H9 (cell line): ENCODE results near the gene MARF1. TPM values are rescaled to one million over a fixed set of nuclear protein-coding genes. Genes with fewer than 3 reads are reported as not detected.

Experiments
- DNase-seq: peaks from one replicate; pipeline ENCODE4 v3.0.0-alpha.2; 2017
- H2AFZ ChIP-seq: one replicate; pipeline ENCODE4 v1.6.1; 2013; ENCODE audit warnings: mild to moderate bottlenecking, low read length, control low read depth, moderate library complexity
- H2AK5ac ChIP-seq: 2 replicates; pipeline ENCODE4 v1.6.1; 2013; ENCODE audit warnings: low read length, control low read depth, mixed read lengths; ENCODE audit not compliant: insufficient read length
- H2BK120ac ChIP-seq: one replicate; pipeline ENCODE4 v1.6.1; 2013; ENCODE audit warnings: low read depth, mild to moderate bottlenecking, low read length, control low read depth, inconsistent platforms; ENCODE audit not compliant: poor library complexity, severe bottlenecking
- H2BK12ac ChIP-seq: 2 replicates; pipeline ENCODE4 v1.6.1; 2013; ENCODE audit warnings: low read length, control low read depth, mixed read lengths, low read depth; ENCODE audit not compliant: insufficient read length
- H2BK15ac ChIP-seq: 2 replicates; pipeline ENCODE4 v1.6.1; 2013; ENCODE audit warnings: low read depth, low read length, control low read depth
- H2BK20ac ChIP-seq: one replicate; pipeline ENCODE4 v1.6.1; 2013; ENCODE audit warnings: low read depth, mild to moderate bottlenecking, low read length, control low read depth, inconsistent platforms; ENCODE audit not compliant: poor library complexity, severe bottlenecking
- H2BK5ac ChIP-seq: 2 replicates; pipeline ENCODE4 v1.6.1; 2013; ENCODE audit warnings: low read length, control low read depth, mixed read lengths; ENCODE audit not compliant: insufficient read length
- H3K14ac ChIP-seq: 2 replicates; pipeline ENCODE4 v1.6.1; 2013; ENCODE audit warnings: low read length, control low read depth; ENCODE audit not compliant: insufficient read depth
- H3K18ac ChIP-seq: 2 replicates; pipeline ENCODE4 v1.6.1; 2013; ENCODE audit warnings: low read depth, mild to moderate bottlenecking, mixed read lengths, low read length, control low read depth; ENCODE audit not compliant: insufficient read length
- H3K23ac ChIP-seq: 2 replicates; pipeline ENCODE4 v1.6.1; 2013; ENCODE audit warnings: low read length, control low read depth, mixed read lengths, low read depth; ENCODE audit not compliant: insufficient read length
- H3K23me2 ChIP-seq: 2 replicates; pipeline ENCODE4 v1.6.1; 2013; ENCODE audit warnings: low read depth, mild to moderate bottlenecking, mixed read lengths, low read length, control low read depth; ENCODE audit not compliant: insufficient read length, poor library complexity, severe bottlenecking
- H3K27ac ChIP-seq: 2 replicates; pipeline ENCODE4 v1.5.1; 2013; ENCODE audit warnings: low read length, control low read depth, mixed read lengths, low read depth; ENCODE audit not compliant: insufficient read length
- H3K27me3 ChIP-seq: 2 replicates; pipeline ENCODE4 v1.6.1; 2013; ENCODE audit warnings: low read length, control low read depth, inconsistent platforms; ENCODE audit not compliant: insufficient read depth
- H3K4ac ChIP-seq: 2 replicates; pipeline ENCODE4 v1.6.1; 2013; ENCODE audit warnings: low read depth, mild to moderate bottlenecking, control low read depth, inconsistent platforms, low read length, moderate library complexity
- H3K4me1 ChIP-seq: 2 replicates; pipeline ENCODE4 v1.6.1; 2013; ENCODE audit warnings: low read length, control low read depth, inconsistent platforms; ENCODE audit not compliant: insufficient read depth
- H3K4me2 ChIP-seq: 2 replicates; pipeline ENCODE4 v1.6.1; 2013; ENCODE audit warnings: low read length, control low read depth, mixed read lengths; ENCODE audit not compliant: insufficient read length, insufficient read depth
- H3K56ac ChIP-seq: 2 replicates; pipeline ENCODE4 v1.6.1; 2013; ENCODE audit warnings: low read depth, mild to moderate bottlenecking, mixed read lengths, low read length, control low read depth; ENCODE audit not compliant: insufficient read length
- H3K79me1 ChIP-seq: 2 replicates; pipeline ENCODE4 v1.6.1; 2013; ENCODE audit warnings: low read depth, mild to moderate bottlenecking, moderate library complexity, low read length, control low read depth, inconsistent platforms; ENCODE audit not compliant: insufficient read depth, poor library complexity, severe bottlenecking
- H3K79me2 ChIP-seq: 2 replicates; pipeline ENCODE4 v1.6.1; 2013; ENCODE audit warnings: low read length, control low read depth, inconsistent platforms; ENCODE audit not compliant: insufficient read depth
- H3K9ac ChIP-seq: 2 replicates; pipeline ENCODE4 v1.6.1; 2013; ENCODE audit warnings: low read length, control low read depth, mixed read lengths; ENCODE audit not compliant: insufficient read length; ENCODE audit errors: extremely low read depth
- H3K9me3 ChIP-seq: one replicate; pipeline ENCODE4 v1.6.1; 2013; ENCODE audit warnings: low read depth, low read length, inconsistent platforms; ENCODE audit not compliant: control insufficient read depth
- H3T11ph ChIP-seq: one replicate; pipeline ENCODE4 v1.6.1; 2013; ENCODE audit warnings: mild to moderate bottlenecking, low read length, control low read depth, inconsistent platforms
- H4K20me1 ChIP-seq: one replicate; pipeline ENCODE4 v1.6.1; 2013; ENCODE audit not compliant: control insufficient read depth, insufficient read length, insufficient read depth
- H4K5ac ChIP-seq: 2 replicates; pipeline ENCODE4 v1.6.1; 2013; ENCODE audit warnings: low read depth, mild to moderate bottlenecking, mixed read lengths, low read length, control low read depth; ENCODE audit not compliant: insufficient read length
- H4K8ac ChIP-seq: replicated peaks from 2 replicates; pipeline ENCODE4 v1.6.1; 2013; ENCODE audit warnings: low read length, control low read depth, mixed read lengths, low read depth; ENCODE audit not compliant: insufficient read length
- H4K91ac ChIP-seq: 2 replicates; pipeline ENCODE4 v1.6.1; 2013; ENCODE audit warnings: low read depth, mild to moderate bottlenecking, moderate library complexity, mixed read lengths, low read length, control low read depth; ENCODE audit not compliant: insufficient read length
- H3K27ac Mint-ChIP-seq, 3 experiments: 2 replicates in 2 of 3; 3 replicates in 1 of 3; pipeline ENCODE4 v1.8.0; 2020 to 2021; ENCODE audit warnings: mixed read lengths in 3 of 3, mild to moderate bottlenecking in 1 of 3, moderate library complexity in 1 of 3
- H3K27me3 Mint-ChIP-seq: 2 replicates; pipeline ENCODE4 v1.8.0; 2021; ENCODE audit warnings: low read depth, mild to moderate bottlenecking, moderate library complexity, mixed read lengths
- H3K36me3 Mint-ChIP-seq, 3 experiments: 2 replicates in 2 of 3; 3 replicates in 1 of 3; pipeline ENCODE4 v1.8.0; 2020 to 2021; ENCODE audit warnings: low read depth in 3 of 3, mixed read lengths in 3 of 3; ENCODE audit not compliant: insufficient read depth in 1 of 3
- H3K4me1 Mint-ChIP-seq, 2 experiments: 2 replicates each; pipeline ENCODE4 v1.8.0; 2020; ENCODE audit warnings: mixed read lengths in 2 of 2
- H3K4me3 Mint-ChIP-seq, 2 experiments: 2 replicates in 1 of 2; 3 replicates in 1 of 2; pipeline ENCODE4 v1.8.0; 2020 to 2021; ENCODE audit warnings: mild to moderate bottlenecking in 2 of 2, mixed read lengths in 2 of 2, moderate library complexity in 1 of 2
- H3K9me3 Mint-ChIP-seq, 2 experiments: 2 replicates in 1 of 2; 3 replicates in 1 of 2; pipeline ENCODE4 v1.8.0; 2020; ENCODE audit warnings: mild to moderate bottlenecking in 2 of 2, mixed read lengths in 2 of 2, moderate library complexity in 1 of 2
- CTCF ChIP-seq: fragments of 200-600 bp; sonication (generic); conservative IDR thresholded peaks from 3 replicates; pipeline ENCODE4 v1.8.0; 2021; ENCODE audit warnings: antibody characterized with exemption, mild to moderate bottlenecking
- WGBS: extraction: QIAGEN DNeasy Blood & Tissue Kit; methylation state at CpG from one replicate; pipeline ENCODE4 v1.1.7; 2013; ENCODE audit warnings: missing lambda C conversion rate, low lambda C conversion rate, mixed read lengths; ENCODE audit not compliant: insufficient read length; ENCODE audit errors: extremely low coverage; 5-methylcytosine and 5-hydroxymethylcytosine counted together
- total RNA-seq: library from RNA; stranded (reverse); gene quantifications from 2 replicates; pipeline ENCODE4 v1.2.1, GENCODE V29; 2021

The MARF1 gene
- total RNA-seq, 1 experiment from 2014 or later, result 23.3 TPM

GRCh38 chr16:15621456-15621855 is 21.5 kb downstream of the MARF1 start:
- Histone ChIP-seq H4K20me1 (no peaks in the 10 kb centered on the region), H3K79me1 (no peaks in the 10 kb centered on the region), H4K5ac (no peak overlapping the region), H2BK12ac (no peak overlapping the region), H3T11ph (no peak overlapping the region), H3K23me2 (no peaks in the 10 kb centered on the region), H3K4me1 (no peaks in the 10 kb centered on the region), H2BK5ac (no peak overlapping the region), H3K9ac (no peak overlapping the region), H2BK120ac (no peak overlapping the region), H2AFZ (no peak overlapping the region), H3K23ac (no peak overlapping the region), H2BK20ac (no peak overlapping the region), H3K27ac (no peak overlapping the region), H4K8ac (no peak overlapping the region), H3K27me3 (no peaks in the 10 kb centered on the region), H3K4ac (no peak overlapping the region), H3K79me2 (no peaks in the 10 kb centered on the region), H3K56ac (no peak overlapping the region), H3K9me3 (no peaks in the 10 kb centered on the region), H3K18ac (no peak overlapping the region), H2AK5ac (no peak overlapping the region), H3K4me2 (no peak overlapping the region), H2BK15ac (no peak overlapping the region), H3K14ac (no peak overlapping the region), H4K91ac (no peak overlapping the region)
- H3K27ac Mint-ChIP-seq, result no peak overlapping the region
- H3K4me3 Mint-ChIP-seq, result no peak overlapping the region
- no CpG with 5 or more reads among the region's 4 CpGs for WGBS
- no peaks in the 10 kb centered on the region for H3K4me1 Mint-ChIP-seq
- TF ChIP-seq CTCF, result no peak
- H3K9me3 Mint-ChIP-seq, result no peaks in the 10 kb centered on the region
- H3K27me3 Mint-ChIP-seq, result no peaks in the 10 kb centered on the region
- DNase-seq, result no peak
- peaks cover 25 to 79% (median 60%) of the 10 kb centered on the region in 3 experiments; a peak in 6 of 7 replicates for H3K36me3 Mint-ChIP-seq
